Gastrocnemius medialis (tissue), 4 donors: ENCODE data around the gene EGLN1. TPM values are rescaled to one million over a fixed set of nuclear protein-coding genes. Genes with fewer than 3 reads are reported as not detected.
A peak's percentile ranks its signal among the peaks of the same experiment; 100 is the strongest.

ENCODE experiments used
- ATAC-seq, 2 donors: fragments of 150-250 bp; one replicate each; pipeline ENCODE4 v1.9.1; 2016
- DNase-seq, 2 donors: peaks; one replicate each; pipeline ENCODE4 v3.0.0-alpha.2; 2019
- H3K27ac ChIP-seq, 4 donors: fragments of 200-600 bp; sonication (generic); 1 replicate in 1 of 4; 2 replicates in 3 of 4; pipeline ENCODE4 v1.5.1; 2016 to 2018; ENCODE audit warnings: mild to moderate bottlenecking in 2 of 4, moderate library complexity in 1 of 4
- H3K27me3 ChIP-seq, 3 donors: fragments of 200-600 bp; sonication (generic) in 2 of 3; 1 replicate in 1 of 3; 2 replicates in 2 of 3; pipeline versions ENCODE4 v1.5.1 to v1.6.0; 2016 to 2019; ENCODE audit warnings: mild to moderate bottlenecking in 1 of 3, moderate library complexity in 1 of 3
- H3K36me3 ChIP-seq, 2 donors: fragments of 200-600 bp; sonication (generic) in 1 of 2; one replicate each; pipeline ENCODE4 v1.5.1; 2017 to 2018
- H3K4me1 ChIP-seq, 2 donors: fragments of 200-600 bp; sonication (generic) in 1 of 2; one replicate each; pipeline ENCODE4 v1.5.1; 2016 to 2017; ENCODE audit warnings: mild to moderate bottlenecking in 2 of 2
- H3K4me3 ChIP-seq, 4 donors: fragments of 200-600 bp; sonication (generic) in 3 of 4; 1 replicate in 1 of 4; 2 replicates in 3 of 4; pipeline ENCODE4 v1.5.1; 2016 to 2019; ENCODE audit warnings: mild to moderate bottlenecking in 2 of 4
- H3K9me3 ChIP-seq, 3 donors: fragments of 200-600 bp; sonication (generic) in 2 of 3; 1 replicate in 1 of 3; 2 replicates in 2 of 3; pipeline ENCODE4 v1.5.1; 2016 to 2019
- POLR2A ChIP-seq, 2 donors: fragments of 450-650 bp; IDR thresholded peaks; one replicate each; pipeline ENCODE4 v1.6.1; 2017; ENCODE audit warnings: antibody characterized with exemption in 2 of 2, mild to moderate bottlenecking in 2 of 2, moderate library complexity in 2 of 2
- in situ Hi-C, 4 donors: fragments of 200-750 bp; cut with MboI; loops; one replicate each; pipeline versions ENCODE4 v1.15.0 to v1.8.0; 2017; ENCODE audit warnings: low sequenced_read_pairs in 4 of 4
- intact Hi-C: fragments of 100-400 bp; cut with DNase I; formaldehyde crosslinking; loops from one replicate; pipeline ENCODE4 v1.15.1; 2023; ENCODE audit warnings: low total_unique reads
- total RNA-seq, 4 donors: library from RNA; depleted of rRNA; stranded (reverse); fragments of >200 nt; gene quantifications; one replicate each; pipeline versions ENCODE4 v1.1.0 to v1.2.3, GENCODE V29; 2016
- TF ChIP-seq, protein P1 (sequence below), 5 experiments: fragments of 450-650 bp in 3 of 5; fragments of 200-600 bp in 2 of 5; sonication (generic) in 2 of 5; IDR thresholded peaks in 4 of 5; conservative IDR thresholded peaks in 1 of 5; 1 replicate in 4 of 5; 2 replicates in 1 of 5; pipeline ENCODE4 v1.5.1; 2016 to 2019; ENCODE audit warnings: antibody characterized with exemption in 5 of 5, mild to moderate bottlenecking in 3 of 5, moderate library complexity in 3 of 5

The EGLN1 gene
- total RNA-seq, 4 donors from 2014 or later = 500 to 862 (median 706) TPM

- Histone ChIP-seq H3K4me1 (peaks cover 86 to 94% of the 10 kb centered on the region in 2 donors), H3K4me3 (peak overlapping the region in 3 of 4 donors; percentile 16 to 50 (median 33)), H3K36me3 (no peaks in the 10 kb centered on the region), H3K9me3 (no peaks in the 10 kb centered on the region), H3K27ac (peak overlapping the region; percentile 82 to 89 (median 89)), H3K27me3 (no peaks in the 10 kb centered on the region)
- peak; percentile 82 to 84 for ATAC-seq
- in situ Hi-C loops = no loop called here
- DNase-seq = peak; percentile 62 to 83
- intact Hi-C loops = loop anchor here (1.0 kb wide), 1 partner anchor 23 kb away; no protein-coding TSS in a partner anchor
- TF ChIP-seq, protein P1, sequence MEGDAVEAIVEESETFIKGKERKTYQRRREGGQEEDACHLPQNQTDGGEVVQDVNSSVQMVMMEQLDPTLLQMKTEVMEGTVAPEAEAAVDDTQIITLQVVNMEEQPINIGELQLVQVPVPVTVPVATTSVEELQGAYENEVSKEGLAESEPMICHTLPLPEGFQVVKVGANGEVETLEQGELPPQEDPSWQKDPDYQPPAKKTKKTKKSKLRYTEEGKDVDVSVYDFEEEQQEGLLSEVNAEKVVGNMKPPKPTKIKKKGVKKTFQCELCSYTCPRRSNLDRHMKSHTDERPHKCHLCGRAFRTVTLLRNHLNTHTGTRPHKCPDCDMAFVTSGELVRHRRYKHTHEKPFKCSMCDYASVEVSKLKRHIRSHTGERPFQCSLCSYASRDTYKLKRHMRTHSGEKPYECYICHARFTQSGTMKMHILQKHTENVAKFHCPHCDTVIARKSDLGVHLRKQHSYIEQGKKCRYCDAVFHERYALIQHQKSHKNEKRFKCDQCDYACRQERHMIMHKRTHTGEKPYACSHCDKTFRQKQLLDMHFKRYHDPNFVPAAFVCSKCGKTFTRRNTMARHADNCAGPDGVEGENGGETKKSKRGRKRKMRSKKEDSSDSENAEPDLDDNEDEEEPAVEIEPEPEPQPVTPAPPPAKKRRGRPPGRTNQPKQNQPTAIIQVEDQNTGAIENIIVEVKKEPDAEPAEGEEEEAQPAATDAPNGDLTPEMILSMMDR (IDR thresholded peaks at IDR 0.05 in 4 of 5, conservative IDR thresholded peaks at IDR 0.05 in 1 of 5) = no peak
- TF ChIP-seq POLR2A (IDR thresholded peaks at IDR 0.05) = peak in 1 of 2 donors; percentile 32
These were observed 38.8 kb downstream of the EGLN1 start for GRCh38 chr1:231383159-231383860.

GRCh38 chr1:231382426-231382825 is 39.7 kb downstream of the EGLN1 start:
- intact Hi-C loops (loop anchor here (1.0 kb wide), 1 partner anchor 23 kb away; no protein-coding TSS in a partner anchor), in situ Hi-C loops (no loop called here)
- H3K4me1 ChIP-seq = peaks cover 91 to 94% of the 10 kb centered on the region in 2 donors
- no peak for TF ChIP-seq POLR2A (IDR thresholded peaks at IDR 0.05)
- TF ChIP-seq, protein P1 (IDR thresholded peaks at IDR 0.05 in 4 of 5, conservative IDR thresholded peaks at IDR 0.05 in 1 of 5) = no peak
- H3K27ac ChIP-seq = peak overlapping the region; percentile 82 to 89 (median 89)
- peak overlapping the region; percentile 1 to 39 (median 24) for H3K4me3 ChIP-seq
- DNase-seq (no peak), ATAC-seq (no peak)
- no peaks in the 10 kb centered on the region for H3K27me3 ChIP-seq
- H3K9me3 ChIP-seq = no peaks in the 10 kb centered on the region
- H3K36me3 ChIP-seq = no peaks in the 10 kb centered on the region

DNA sequence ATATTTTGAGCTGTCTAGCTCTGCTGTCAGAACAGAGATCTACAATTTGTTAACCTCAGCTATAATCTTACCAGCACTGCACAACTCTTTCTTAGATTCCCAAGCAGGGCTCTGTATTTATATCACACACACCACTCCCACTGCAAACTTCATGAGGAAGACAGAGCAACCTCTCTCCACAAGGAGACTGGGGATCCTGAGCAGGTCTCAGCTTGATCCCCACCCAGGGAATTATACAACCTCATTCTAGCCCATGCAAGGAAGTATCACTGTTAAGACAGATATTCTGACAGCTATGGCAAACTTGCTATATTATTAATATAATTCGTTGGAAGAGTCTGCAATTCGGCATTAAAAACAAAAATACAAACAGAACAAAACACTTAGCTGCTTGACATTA is 40.4 kb downstream of the EGLN1 start:
- ATAC-seq = no peak
- H3K4me1 ChIP-seq = peaks cover 94 to 97% of the 10 kb centered on the region in 2 donors
- intact Hi-C loops = loop anchor here (1.0 kb wide), 1 partner anchor 22 kb away; no protein-coding TSS in a partner anchor
- peak overlapping the region; percentile 82 to 89 (median 89) for H3K27ac ChIP-seq
- no peaks in the 10 kb centered on the region for H3K36me3 ChIP-seq
- no peak for DNase-seq
- no peaks in the 10 kb centered on the region for H3K9me3 ChIP-seq
- TF ChIP-seq, protein P1 (IDR thresholded peaks at IDR 0.05 in 4 of 5, conservative IDR thresholded peaks at IDR 0.05 in 1 of 5) = no peak
- TF ChIP-seq POLR2A (IDR thresholded peaks at IDR 0.05) = peak in 1 of 2 donors; percentile 13
- in situ Hi-C loops = no loop called here
- H3K4me3 ChIP-seq = peak overlapping the region in 3 of 4 donors; percentile 16 to 39 (median 33)
- no peaks in the 10 kb centered on the region for H3K27me3 ChIP-seq

DNA sequence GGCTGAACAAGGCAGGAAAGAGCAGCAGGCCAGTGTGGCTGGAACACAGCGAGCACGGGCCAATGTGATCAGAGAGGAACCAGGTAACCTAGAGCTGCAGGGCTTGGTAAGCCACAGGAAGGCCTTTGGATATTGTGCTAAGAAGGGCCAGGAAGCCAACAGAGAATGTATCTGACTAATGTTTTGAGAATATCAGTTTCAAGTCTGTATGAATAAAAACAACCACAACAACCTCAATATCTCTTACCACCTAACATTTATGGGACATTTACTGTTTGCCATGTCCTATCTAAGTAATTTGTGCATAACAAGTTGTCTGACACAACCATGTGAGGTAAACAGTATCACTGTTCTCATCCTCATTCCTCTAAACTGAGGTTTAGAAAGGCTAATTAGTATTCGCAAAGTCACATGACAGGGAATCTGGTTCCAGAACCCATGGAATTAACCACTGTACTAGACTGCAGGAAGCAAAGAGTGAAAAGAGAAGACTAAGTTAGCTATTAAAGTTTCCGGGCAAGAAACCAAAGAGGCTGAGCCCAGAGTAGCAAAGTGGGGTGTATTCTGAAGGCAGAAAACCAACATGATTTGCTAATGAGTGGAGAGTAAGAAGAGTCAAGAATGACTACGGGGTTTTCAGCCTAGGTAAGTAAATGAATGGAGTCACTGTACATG is 45.1 kb downstream of the EGLN1 start:
- no peak for TF ChIP-seq POLR2A (IDR thresholded peaks at IDR 0.05)
- TF ChIP-seq, protein P1 (IDR thresholded peaks at IDR 0.05 in 4 of 5, conservative IDR thresholded peaks at IDR 0.05 in 1 of 5) = no peak
- Histone ChIP-seq H3K27ac (peak overlapping the region; percentile 82 to 89 (median 89)), H3K9me3 (no peaks in the 10 kb centered on the region), H3K27me3 (no peaks in the 10 kb centered on the region), H3K4me1 (peaks cover 69 to 78% of the 10 kb centered on the region in 2 donors), H3K4me3 (peak overlapping the region in 3 of 4 donors; percentile 7 to 11 (median 9)), H3K36me3 (peaks cover 0 to 10% of the 10 kb centered on the region in 2 donors)
- intact Hi-C loops = no loop called here
- in situ Hi-C loops = no loop called here
- DNase-seq (no peak), ATAC-seq (peak; percentile 32 to 43)
